GM23338 (cell line): Measurements from ENCODE around the gene ADRA2A. TPM values are rescaled to one million over a fixed set of nuclear protein-coding genes. Genes with fewer than 3 reads are reported as not detected.

Experiments used
- ATAC-seq: fragments of 200-7000 bp; cut with Tn5 transposase; 3 replicates; pipeline ENCODE4 v1.9.1; 2020
- DNase-seq: peaks from one replicate; pipeline ENCODE4 v3.0.0-alpha.2; 2015; ENCODE audit warnings: low spot score
- H2AFZ ChIP-seq: fragments of 200-600 bp; sonication (generic); 2 replicates; pipeline ENCODE4 v1.8.0; 2016; ENCODE audit warnings: antibody characterized with exemption, mild to moderate bottlenecking, moderate library complexity
- H3F3A ChIP-seq: fragments of 200-600 bp; sonication (generic); replicated peaks from 2 replicates; pipeline ENCODE4 v1.8.0; 2017; ENCODE audit warnings: antibody characterized with exemption, mixed run types, low read depth
- H3K27ac ChIP-seq: fragments of 200-600 bp; sonication (generic); 2 replicates; pipeline ENCODE4 v1.6.1; 2016; ENCODE audit warnings: low read depth
- H3K27me3 ChIP-seq: fragments of 200-600 bp; sonication (generic); 2 replicates; pipeline ENCODE4 v1.8.0; 2016; ENCODE audit warnings: mild to moderate bottlenecking, mixed run types, moderate library complexity; ENCODE audit not compliant: insufficient read depth
- H3K36me3 ChIP-seq: fragments of 200-600 bp; sonication (generic); 2 replicates; pipeline ENCODE4 v1.8.0; 2016; ENCODE audit warnings: mild to moderate bottlenecking; ENCODE audit not compliant: insufficient read depth
- H3K4me1 ChIP-seq: fragments of 200-600 bp; sonication (generic); 2 replicates; pipeline ENCODE4 v1.8.0; 2016; ENCODE audit warnings: mild to moderate bottlenecking, moderate library complexity; ENCODE audit not compliant: insufficient read depth
- H3K4me2 ChIP-seq: fragments of 200-600 bp; sonication (generic); 2 replicates; pipeline ENCODE4 v1.7.1; 2017; ENCODE audit warnings: mixed run types
- H3K4me3 ChIP-seq: fragments of 200-600 bp; sonication (generic); 2 replicates; pipeline ENCODE4 v1.6.1; 2016; ENCODE audit warnings: mixed run types
- H3K79me2 ChIP-seq: fragments of 200-600 bp; sonication (generic); replicated peaks from 2 replicates; pipeline ENCODE4 v1.8.0; 2017; ENCODE audit warnings: mild to moderate bottlenecking; ENCODE audit not compliant: insufficient read depth
- H3K9me2 ChIP-seq: fragments of 200-600 bp; sonication (generic); 2 replicates; pipeline ENCODE4 v1.8.0; 2017; ENCODE audit not compliant: insufficient read depth
- H4K20me1 ChIP-seq: fragments of 200-600 bp; sonication (generic); replicated peaks from 2 replicates; pipeline ENCODE4 v1.8.0; 2017; ENCODE audit warnings: mild to moderate bottlenecking; ENCODE audit not compliant: insufficient read depth
- H3K27ac Mint-ChIP-seq: 2 replicates; pipeline ENCODE4 v1.8.0; 2020; ENCODE audit warnings: inconsistent platforms, mild to moderate bottlenecking, moderate library complexity, mixed read lengths
- H3K27me3 Mint-ChIP-seq: 3 replicates; pipeline ENCODE4 v1.8.0; 2022; ENCODE audit warnings: low read depth, mild to moderate bottlenecking, moderate library complexity, mixed read lengths, inconsistent platforms; ENCODE audit not compliant: insufficient read depth, poor library complexity
- H3K36me3 Mint-ChIP-seq: 3 replicates; pipeline ENCODE4 v1.8.0; 2021; ENCODE audit warnings: low read depth, mild to moderate bottlenecking, inconsistent platforms, moderate library complexity, mixed read lengths
- H3K4me1 Mint-ChIP-seq: 3 replicates; pipeline ENCODE4 v1.8.0; 2020; ENCODE audit warnings: mild to moderate bottlenecking, inconsistent platforms, mixed read lengths
- H3K4me3 Mint-ChIP-seq: 3 replicates; pipeline ENCODE4 v1.8.0; 2021; ENCODE audit warnings: moderate library complexity, mild to moderate bottlenecking, inconsistent platforms, mixed read lengths
- H3K9me3 Mint-ChIP-seq: 3 replicates; pipeline ENCODE4 v1.8.0; 2020; ENCODE audit warnings: moderate library complexity, mild to moderate bottlenecking, inconsistent platforms, mixed read lengths
- ETS1 ChIP-seq: IDR thresholded peaks from 2 replicates; pipeline ENCODE4 v1.6.1; 2016; ENCODE audit warnings: antibody characterized with exemption
- EZH2 ChIP-seq: fragments of 200-600 bp; sonication (generic); IDR thresholded peaks from one replicate; pipeline ENCODE4 v1.8.0; 2017; ENCODE audit warnings: antibody characterized with exemption, mild to moderate bottlenecking, low read depth; ENCODE audit not compliant: unreplicated experiment
- EZH2phosphoT487 ChIP-seq: fragments of 200-600 bp; sonication (generic); IDR thresholded peaks from one replicate; pipeline ENCODE4 v1.8.1; 2018; ENCODE audit warnings: antibody characterized with exemption; ENCODE audit not compliant: unreplicated experiment
- POLR2AphosphoS5 ChIP-seq: IDR thresholded peaks from 2 replicates; pipeline ENCODE4 v1.6.1; 2016; ENCODE audit warnings: antibody characterized with exemption, low read depth
- REST ChIP-seq: IDR thresholded peaks from one replicate; pipeline ENCODE4 v1.6.1; 2018; ENCODE audit warnings: antibody characterized with exemption; ENCODE audit not compliant: unreplicated experiment
- STAT1 ChIP-seq: IDR thresholded peaks from one replicate; pipeline ENCODE4 v1.6.1; 2016; ENCODE audit warnings: antibody characterized with exemption; ENCODE audit not compliant: unreplicated experiment
- ZNF114 ChIP-seq: fragments of 250-450 bp; sonication (Bioruptor Pico); IDR thresholded peaks from 2 replicates; pipeline ENCODE4 v1.5.0; 2020; ENCODE audit warnings: mild to moderate bottlenecking, moderate library complexity
- ZNF331 ChIP-seq: fragments of 250-450 bp; sonication (Bioruptor Pico); IDR thresholded peaks from 2 replicates; pipeline ENCODE4 v1.5.0; 2020; ENCODE audit warnings: low read depth, mild to moderate bottlenecking, moderate library complexity
- polyA plus RNA-seq: library from polyadenylated mRNA; unstranded; fragments of >200 nt; fragmentation: Nextera tagmentation; extraction: Ambion mirVana; gene quantifications from 2 replicates; pipeline ENCODE4 v1.2.1, GENCODE V29; 2016
- total RNA-seq: library from RNA; depleted of rRNA; stranded (reverse); fragments of >200 nt; shearing (Covaris generic); gene quantifications from 2 replicates; pipeline ENCODE4 v1.2.3, GENCODE V29; 2014

The ADRA2A gene
- total and polyA plus RNA-seq, 2 experiments from 2014 or later = 0.60 to 2.5 TPM

GRCh38 chr10:111104811-111105210 lies 28.0 kb downstream of the ADRA2A start (continued):
- no peak for TF ChIP-seq EZH2phosphoT487
- no peak for TF ChIP-seq ZNF331 (CRISPR knock-in tag)
- TF ChIP-seq REST = no peak

- no peaks in the 10 kb centered on the region for H3K27me3 ChIP-seq
- H3K36me3 Mint-ChIP-seq = no peaks in the 10 kb centered on the region
- ATAC-seq (no peak), DNase-seq (no peak)
- H3K79me2 ChIP-seq = no peaks in the 10 kb centered on the region
- peaks cover 3% of the 10 kb centered on the region; the same call in 1 of the 3 replicates for H3K9me3 Mint-ChIP-seq
- H3K4me2 ChIP-seq = no peak overlapping the region
- no peak overlapping the region for H3K27ac ChIP-seq
- TF ChIP-seq STAT1 = no peak
- no peak for TF ChIP-seq ZNF331 (CRISPR knock-in tag)
- no peak for TF ChIP-seq ETS1
- no peak for TF ChIP-seq EZH2phosphoT487
- TF ChIP-seq POLR2AphosphoS5 = no peak
- no peak for TF ChIP-seq REST
- TF ChIP-seq EZH2 = no peak
- TF ChIP-seq ZNF114 (CRISPR knock-in tag) = no peak
- peaks cover 4% of the 10 kb centered on the region; the same call in 1 of the 2 replicates for H3K9me2 ChIP-seq
- no peak overlapping the region for H3K4me3 ChIP-seq
- no peaks in the 10 kb centered on the region for H3K4me1 ChIP-seq
- no peaks in the 10 kb centered on the region for H3K36me3 ChIP-seq
- peaks cover 6% of the 10 kb centered on the region for H3K27me3 Mint-ChIP-seq
- no peak overlapping the region for H2AFZ ChIP-seq
- no peak overlapping the region for H3K4me3 Mint-ChIP-seq
- H3K4me1 Mint-ChIP-seq = peaks cover 3% of the 10 kb centered on the region; the same call in 2 of the 3 replicates
- H3F3A ChIP-seq = no peaks in the 10 kb centered on the region
- no peaks in the 10 kb centered on the region for H4K20me1 ChIP-seq
- no peak overlapping the region for H3K27ac Mint-ChIP-seq
These were observed 29.3 kb downstream of the ADRA2A start for GRCh38 chr10:111106081-111106480.
